ENCODE measurements around the gene TBC1D24.
"Not testable (repeated sequence)": the region's sequence is repeated elsewhere in the genome, so short reads cannot be mapped to it uniquely, and the experiment has no call there.

TBC1D24 gene

DNA sequence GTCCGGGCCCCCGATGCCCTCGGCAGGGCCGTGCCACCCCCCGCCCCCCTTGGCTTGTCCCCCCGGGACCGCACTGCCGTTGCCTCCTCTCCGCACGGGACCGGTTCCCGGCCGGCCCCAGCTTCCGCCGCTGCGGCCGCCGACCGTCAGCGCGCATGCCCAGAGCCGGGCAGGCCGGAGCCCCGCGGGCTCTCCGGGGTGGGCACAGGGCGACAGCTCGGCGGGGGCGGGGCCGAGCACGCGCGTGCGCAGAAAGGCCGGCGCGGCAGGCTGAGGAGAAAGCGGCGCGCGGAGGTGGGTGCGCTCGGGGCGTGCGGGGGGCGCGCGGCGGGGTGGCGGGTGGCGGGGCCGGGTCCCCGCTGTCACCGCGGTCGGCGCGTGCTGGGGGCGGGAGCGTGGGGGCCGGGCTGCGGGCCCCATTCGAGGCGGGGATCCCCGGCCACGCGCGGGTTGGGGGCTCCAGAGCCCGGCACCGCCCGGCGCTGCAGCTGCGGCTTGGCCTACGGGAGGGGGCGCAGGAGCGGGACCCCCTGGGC is at the start of gene TBC1D24:
Gene TBC1D24 (plus strand): TSS at position 251 of the 536 bp plus-strand sequence. CDS start 21,022 bp downstream, outside the sequence.
- peak; percentile 82 for DNase-seq

DNA sequence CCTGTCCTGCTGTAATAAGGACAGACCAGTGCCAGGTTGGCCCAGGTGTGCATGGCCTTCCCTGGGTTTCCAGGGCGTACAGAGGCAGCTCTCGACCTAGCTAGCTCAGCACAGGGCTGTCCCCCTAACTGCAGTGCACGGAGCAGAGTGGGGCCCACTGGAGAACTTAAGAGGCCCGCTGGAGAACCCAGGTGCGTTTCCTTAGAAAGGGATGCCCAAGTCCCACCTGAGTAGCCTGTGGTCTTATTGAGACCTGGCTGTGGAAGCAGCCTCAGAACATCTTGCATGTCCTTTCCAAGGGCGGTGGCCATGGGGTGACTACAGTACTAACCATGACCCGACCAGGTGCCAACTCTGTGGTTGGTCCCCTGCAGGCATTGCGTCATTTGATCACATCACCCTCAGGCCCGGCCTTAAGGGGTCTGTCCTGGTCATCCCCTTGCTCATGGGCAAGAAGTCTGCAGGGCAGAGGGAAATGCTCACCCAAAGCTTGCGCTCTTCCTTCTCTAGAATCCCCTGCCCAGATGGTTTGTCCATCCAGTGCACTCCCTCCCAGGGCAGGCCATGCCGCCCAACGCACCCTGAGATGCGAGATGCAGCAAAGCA is 49.0 kb upstream of the TBC1D24 start:
- no peak for DNase-seq

DNA sequence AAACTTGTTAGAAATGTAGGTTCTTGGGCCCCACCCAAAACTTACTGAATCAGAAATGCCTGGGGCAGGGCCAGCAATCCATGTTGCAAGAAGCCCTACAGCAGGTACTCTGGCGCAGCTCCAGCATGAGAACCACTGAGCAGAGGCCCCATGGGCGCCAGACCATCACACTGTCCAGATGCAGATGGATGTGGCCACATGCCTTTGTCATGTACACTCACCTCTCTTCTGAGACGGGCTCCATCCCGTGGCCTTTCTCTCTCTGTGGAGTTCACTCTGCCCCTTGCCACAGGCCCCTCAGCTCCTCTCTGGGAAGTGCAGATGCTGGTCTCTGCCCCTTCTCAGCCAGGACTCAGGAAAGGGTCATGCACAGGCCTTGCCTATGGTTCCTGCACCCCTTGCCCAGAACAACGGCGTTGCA is 48.0 kb upstream of the TBC1D24 start:
- no peak for DNase-seq

DNA sequence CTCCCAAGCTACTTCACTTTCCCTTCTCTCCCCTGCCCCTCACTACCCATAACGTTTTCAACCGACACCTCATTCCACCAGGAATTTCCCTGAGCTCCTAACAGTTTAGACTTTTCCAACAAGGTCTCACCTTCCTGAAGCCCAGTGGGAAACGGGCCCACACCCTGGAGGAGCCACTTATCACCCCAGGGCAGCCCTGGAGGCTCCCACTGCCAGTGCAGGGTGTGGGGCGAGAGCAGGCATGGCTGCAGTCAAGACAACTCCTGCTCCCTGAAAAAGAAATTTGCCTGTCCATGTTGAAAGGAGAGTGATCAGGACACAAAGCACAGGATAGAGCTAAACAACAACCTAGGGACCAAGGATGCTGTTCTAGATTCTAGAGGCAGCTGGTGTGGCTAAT is 47.4 kb upstream of the TBC1D24 start:
- DNase-seq: no peak

DNA sequence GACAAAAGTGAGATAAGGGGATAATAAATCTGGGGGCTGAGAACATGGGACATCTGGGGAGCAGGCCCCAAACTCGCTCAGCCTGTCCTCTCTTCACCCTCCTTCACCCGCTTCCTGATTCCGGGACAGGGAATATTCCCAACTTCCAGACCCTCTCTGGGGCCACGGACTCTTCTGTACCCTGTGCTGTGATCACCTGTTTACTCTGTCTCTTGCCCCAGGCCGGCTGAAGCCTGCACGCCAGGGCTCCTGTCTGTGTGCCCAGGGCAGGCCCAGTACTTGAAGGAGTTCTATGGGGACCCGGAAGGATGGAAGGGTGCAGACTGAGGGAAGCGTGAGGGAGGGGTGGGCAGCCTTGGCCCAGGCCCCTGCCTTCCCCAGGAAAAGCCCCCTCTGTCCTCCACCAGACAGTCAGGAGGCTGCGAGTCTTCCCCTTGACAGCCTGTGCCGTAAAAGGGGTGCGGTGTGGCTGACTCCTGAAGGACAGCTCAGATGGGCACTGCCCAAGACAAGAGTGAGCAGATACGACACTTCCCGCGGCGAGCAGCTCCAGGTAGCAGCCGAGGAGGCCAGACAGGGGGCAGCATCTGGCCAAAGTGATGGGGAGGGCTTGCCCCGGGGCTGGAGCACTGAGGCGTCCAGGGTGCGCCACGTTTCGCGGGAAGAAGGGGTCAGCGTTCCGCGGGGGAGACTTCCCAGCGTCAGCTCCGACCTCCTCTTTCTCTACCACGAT is 46.7 kb upstream of the TBC1D24 start:
- DNase-seq: no peak

DNA sequence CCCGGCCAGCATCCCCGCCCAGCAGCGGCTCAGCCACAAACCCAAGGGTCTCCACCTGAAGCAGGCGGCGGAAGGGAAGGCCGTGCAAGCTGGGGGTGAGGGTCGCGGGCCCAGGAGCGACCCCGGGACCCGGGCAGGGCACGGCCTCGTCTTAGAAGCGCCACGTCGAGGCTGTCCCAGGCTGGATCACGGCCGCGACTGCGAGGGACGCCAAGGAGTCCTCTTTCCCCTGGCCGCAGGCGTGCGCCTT is 46.2 kb upstream of the TBC1D24 start:
- DNase-seq: no peak

DNA sequence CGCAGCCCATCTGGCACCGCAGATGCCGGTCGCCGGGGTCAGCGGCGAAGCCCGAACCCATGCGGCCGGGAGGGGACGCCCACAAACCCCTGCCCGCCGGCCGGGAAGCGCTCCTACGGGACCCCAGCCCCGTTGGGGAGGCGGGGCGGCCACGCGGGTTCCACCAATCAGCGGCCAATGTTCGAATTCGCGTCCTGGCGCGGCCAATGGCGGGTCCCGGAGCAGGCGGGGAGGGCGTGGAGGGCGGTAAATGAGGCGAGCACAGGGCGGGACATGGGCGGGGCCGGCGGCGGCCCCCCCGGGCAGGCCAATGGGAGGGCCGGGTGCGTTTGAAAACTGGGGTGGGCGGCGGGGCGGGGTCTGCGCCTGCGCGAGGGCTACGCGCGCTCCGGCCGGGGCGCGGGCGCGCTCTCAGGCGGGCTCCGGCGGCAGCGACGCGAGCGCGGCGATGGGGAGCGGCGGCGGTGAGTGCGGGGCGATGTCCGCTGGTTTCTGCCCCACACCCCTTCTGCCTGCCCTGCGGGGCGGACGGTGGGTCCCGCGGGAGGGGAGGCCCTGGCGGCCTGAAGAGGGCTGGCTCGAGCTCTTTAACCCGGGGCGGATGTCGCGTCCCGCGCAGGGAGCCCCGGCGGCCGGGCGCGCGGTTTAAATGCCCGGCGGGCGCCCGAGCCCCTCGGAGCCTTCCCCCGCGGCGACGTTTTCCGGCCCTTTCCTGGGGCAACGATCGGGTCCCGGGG is 45.7 kb upstream of the TBC1D24 start, which contains the start of gene CCNF:
Gene CCNF (plus strand): TSS at position 414 of the 737 bp plus-strand sequence. CDS start 35 bp downstream, at position 449.
- peak; percentile 98 for DNase-seq

DNA sequence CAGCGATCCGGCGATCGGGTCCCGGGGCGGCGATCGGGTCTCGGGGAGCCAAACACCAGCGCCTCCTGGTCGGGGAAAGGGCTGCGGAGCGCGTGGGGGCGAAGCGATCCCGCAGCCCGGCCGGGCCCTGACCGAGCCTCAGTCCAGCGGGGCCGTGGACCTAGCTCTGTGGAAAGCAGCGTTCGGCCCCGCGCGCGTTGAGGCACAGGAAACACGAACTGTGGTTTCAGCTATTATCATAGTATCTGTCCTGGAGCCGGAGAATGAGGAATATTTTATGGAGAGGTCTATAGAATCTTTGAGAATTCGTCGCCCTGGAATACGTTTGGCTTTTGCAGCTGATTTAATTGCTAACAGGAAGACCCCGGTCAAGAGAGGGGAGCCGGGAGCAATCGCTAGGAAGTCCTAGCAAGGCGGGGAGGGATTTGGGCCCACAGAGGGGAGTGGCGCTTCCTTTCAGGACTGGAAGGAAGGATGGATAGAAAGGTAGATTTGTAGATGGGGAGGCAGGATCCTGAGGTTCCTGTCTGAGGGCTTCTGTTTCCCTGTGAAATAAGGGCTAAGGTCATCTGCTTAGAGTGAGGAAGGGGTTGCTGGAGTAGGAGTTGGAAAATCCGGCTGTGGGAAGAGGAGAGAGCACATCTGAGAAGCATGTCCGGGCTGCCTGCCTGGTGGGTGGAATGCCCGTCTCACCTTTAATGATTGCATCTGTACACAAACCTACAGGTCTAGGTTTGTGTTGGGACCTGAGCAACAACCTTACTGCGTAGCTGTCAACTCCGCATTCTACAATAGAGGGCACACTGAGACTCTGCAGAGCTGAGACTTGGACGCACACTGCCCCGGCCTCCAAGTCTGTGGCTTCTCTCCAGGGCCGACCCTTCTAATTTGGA is 44.9 kb upstream of the TBC1D24 start:
- no peak for DNase-seq

DNA sequence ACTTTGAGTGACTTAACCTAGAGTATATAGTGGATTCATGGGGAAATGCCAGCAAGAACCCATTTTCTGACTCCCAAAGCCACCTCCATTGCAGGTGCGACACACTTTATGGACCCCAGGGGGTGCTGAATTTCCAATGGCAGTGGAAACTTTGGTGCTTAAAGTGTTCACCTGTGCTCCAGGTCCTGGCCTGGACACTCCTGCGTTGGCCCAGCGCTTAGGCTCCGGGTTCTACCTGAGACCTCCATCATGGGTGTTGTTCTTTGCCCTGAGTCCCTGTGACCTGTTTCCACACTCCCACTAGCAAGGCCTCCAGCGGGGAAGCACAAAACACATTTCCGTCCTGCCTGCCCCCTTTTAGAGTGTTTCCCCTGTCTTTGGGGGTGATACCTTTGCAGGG is 42.6 kb upstream of the TBC1D24 start:
- no peak for DNase-seq

DNA sequence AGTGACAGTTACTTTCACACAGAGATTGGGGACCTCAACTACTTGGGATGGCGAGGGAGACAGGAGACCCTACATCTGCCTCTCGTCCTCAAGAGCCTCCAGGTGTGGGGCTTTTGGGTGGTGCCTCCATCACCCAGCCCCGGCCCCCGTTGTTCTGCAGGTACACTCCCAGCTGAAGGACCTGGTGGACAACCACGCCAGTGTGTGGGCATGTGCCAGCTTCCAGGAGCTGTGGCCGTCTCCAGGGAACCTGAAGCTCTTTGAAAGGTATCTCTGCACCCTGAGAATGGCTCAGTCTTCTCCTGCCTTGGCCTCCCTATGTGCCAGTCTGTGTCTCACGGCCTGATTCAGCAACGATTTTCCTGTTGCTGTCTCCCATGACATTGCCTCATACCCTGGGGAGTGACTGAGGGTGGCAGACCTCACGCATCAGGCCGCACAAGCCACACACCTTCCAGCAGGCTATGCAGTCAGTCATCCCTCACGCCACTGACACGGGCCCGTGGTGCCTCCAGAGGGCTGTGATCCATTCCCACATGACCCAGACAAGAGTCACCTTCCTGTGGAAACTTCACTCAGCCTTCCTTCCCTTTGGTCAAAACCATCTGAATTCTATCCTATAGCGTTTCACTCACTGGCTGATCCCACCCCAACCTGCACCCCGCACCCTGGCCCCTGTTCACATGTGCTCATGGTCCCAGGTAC is 42.0 kb upstream of the TBC1D24 start:
- no peak for DNase-seq

DNA sequence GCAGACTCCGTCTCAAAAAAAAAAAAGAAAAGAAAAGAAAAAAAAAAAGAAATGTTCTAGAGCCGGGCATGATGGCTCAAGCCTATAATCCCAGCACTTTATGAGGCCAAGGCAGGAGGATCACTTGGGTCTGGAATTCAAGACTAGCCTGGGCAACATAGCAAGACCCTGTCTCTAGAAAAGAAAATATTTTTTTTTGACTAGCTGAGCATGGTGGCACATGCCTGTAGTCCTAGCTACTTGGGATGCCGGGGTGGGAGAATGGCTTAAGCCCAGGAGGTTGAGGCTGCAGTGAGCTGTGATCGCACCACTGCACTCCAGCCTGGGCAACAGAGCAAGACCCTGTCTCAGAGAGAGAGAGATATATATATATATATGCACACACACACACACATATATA is 39.7 kb upstream of the TBC1D24 start:
- DNase-seq: not testable (repeated sequence)

DNA sequence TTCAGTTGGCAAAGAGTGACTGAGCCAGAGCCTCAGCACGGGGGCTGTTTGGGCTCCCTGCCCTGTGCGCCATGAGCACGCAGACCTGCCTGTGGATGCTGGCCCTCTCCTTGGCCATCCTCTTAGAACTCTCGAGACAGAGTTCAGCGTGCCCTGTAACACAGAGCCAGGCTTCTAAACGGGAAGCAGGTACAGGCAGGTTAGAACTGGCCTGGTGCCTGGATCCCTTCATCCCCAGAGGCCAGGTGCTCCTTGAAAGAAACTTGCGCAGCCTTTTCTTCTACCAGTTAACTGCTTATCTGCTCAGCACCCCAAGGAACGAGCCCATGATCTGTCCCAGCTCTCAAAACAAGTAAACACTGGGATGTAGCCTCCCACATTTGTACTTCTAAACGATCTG is 38.8 kb upstream of the TBC1D24 start:
- no peak for DNase-seq

DNA sequence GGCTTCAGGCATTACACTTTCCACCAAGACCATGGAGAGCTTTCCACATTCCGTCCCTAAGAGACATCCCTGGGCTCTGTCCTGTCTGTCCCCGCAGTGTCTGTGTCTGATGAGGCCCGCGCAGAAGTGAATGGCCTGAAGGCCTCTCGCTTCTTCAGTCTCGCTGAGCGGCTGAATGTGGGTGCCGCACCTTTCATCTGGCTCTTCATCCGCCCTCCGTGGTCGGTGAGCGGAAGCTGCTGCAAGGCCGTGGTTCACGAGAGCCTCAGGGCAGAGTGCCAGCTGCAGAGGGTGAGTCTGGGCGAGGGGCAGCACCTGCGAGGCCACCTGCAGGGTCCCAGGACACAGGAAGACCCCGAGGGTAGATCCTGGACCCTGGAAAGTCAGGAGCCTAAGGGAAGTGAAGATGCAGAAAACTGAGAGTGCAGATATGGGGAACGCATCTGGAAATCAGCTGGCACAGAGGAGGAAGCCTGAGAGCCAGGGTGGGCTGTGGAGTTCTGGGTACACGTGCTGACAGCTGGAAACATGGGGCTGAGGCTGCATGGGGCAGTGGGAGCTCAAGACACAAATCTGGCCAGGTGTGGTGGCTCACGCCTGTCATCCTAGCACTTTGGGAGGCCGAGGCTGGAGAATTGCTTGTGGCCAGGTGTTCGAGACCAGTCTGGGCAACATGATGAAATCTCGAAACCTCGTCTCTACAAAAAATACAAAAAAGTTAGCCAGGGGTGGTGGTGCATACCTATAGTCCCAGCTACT is 37.7 kb upstream of the TBC1D24 start:
- no peak for DNase-seq

DNA sequence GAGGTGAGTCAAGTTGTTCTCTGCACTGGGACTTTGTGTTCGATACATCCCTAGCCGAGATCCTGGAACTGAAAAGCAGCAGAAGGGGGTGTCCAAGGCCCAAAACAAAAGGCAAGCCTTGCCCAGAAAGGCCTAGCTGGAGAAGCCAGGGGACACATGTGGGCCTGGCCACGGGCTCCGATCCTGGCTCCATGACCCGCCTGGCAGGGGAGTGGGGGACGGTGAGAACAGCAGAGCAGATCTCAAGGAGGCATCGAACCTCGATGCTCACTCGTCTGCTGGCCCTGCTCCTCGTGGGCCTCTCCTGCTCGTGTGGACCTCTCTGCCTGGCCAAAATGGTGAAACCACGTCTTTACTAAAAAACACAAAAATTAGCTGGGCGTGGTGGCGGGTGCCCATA is 36.8 kb upstream of the TBC1D24 start:
- DNase-seq: no peak

DNA sequence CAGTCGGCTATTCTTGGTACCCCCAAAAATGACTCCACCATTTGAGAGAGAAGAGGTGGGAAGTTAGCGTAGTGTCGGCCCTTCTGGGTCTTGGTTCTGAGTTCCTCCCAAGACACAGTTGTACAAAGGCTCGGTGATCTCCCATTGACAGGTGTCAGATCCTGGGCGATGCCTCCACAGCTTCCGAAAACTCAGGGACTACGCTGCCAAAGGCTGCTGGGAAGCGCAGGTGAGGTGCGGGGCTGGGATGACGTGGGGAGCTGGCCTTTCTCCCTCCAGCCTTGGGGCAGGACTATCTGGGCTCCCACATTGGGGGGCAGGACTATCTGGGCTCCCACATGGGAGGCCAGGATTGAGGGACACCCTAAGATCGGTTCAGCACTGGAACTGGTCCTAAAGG is 35.3 kb upstream of the TBC1D24 start:
- no peak for DNase-seq

DNA sequence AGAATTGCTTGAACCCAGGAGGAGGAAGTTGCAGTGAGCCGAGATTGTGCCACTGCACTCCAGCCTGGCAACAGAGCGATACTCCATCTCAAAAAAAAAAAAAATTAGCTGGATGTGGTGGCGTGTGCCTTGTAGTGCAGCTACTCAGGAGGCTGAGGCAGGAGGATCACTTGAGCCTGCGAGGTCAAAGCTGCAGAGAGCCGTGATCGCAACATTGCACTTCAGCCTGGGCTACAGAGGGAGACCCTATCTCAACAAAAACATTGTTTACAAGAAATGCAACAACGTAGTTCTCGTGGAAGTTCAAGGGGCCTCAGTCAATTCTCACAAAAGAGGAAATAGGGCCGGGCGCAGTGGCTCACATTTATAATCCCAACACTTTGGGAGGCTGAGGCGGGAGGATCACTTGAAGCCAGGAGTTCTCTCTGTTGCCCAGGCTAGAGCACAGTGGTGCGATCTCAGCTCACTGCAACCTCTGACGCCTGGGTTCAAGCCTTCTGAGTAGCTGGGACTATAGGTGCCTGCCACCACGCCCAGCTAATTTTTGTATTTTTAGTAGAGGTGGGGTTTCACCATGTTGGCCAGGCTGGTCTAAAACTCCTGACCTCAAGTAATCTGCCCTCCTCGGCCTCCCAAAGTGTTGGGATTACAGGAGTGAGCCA is 33.7 kb upstream of the TBC1D24 start:
- not testable (repeated sequence) for DNase-seq

DNA sequence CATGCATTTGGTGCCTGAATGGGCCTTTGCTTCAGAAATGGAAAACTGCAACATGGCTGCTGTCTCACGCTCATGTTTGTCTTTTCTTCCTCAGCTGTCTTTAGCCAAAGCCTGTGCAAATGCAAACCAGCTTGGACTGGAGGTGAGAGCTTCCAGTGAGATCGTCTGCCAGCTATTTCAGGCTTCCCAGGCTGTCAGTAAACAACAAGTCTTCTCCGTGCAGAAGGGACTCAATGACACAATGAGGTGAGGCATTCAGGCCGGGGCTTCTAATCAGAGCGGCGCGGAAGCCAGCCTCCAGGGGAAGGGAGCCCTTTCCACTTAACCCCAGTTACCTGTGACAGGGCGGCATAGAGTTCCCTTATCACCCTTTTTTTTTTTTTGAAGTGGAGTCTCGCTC is 31.4 kb upstream of the TBC1D24 start:
- no peak for DNase-seq

DNA sequence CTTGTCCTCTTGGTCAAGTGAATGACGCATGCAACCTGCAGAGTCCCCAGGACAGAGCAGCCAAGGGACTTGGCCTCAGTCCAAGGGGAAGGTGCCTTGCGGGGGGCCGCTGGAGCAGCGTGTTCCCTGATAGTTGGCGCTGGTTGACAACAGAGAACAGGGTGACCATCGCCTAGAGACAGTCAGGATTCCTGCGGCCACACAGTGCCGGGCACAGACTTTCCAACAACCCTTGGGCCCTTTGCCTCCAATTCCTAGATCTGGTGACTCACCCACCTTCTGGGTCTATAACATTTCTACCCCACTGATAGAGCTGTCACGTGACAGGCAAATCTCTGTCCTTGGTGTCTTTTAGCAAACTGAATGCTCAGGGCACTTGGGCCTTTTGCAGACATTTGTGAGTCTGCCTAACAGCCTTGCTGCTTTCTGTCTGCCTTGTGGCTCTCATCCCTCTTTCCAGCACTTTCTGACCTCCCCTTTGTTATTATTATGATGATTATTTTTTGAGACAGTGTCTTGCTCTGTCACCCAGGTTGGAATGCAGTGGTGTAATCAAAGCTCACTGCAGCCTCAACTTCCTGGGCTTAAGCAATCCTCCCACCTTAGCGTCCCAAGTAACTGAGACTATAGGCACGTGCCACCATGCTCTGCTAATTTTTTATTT is 26.9 kb upstream of the TBC1D24 start:
- no peak for DNase-seq

DNA sequence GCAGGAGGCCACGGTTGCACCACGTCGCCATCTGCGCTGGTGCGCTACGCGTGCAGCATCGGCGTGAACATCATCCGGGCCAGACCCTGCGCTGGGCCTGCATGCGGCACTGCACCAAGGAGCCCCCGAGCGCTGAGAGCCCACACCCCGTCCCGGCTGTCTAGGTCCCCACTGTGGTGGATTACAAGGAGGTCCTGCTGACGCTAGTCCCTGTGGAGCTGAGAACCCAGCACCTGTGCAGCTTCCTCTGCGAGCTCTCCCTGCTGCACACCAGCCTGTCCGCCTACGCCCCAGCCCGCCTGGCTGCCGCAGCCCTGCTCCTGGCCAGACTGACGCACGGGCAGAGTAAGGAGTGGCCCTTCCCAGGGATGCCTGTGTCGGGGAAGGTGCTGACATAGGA is 25.8 kb upstream of the TBC1D24 start:
- DNase-seq: no peak

DNA sequence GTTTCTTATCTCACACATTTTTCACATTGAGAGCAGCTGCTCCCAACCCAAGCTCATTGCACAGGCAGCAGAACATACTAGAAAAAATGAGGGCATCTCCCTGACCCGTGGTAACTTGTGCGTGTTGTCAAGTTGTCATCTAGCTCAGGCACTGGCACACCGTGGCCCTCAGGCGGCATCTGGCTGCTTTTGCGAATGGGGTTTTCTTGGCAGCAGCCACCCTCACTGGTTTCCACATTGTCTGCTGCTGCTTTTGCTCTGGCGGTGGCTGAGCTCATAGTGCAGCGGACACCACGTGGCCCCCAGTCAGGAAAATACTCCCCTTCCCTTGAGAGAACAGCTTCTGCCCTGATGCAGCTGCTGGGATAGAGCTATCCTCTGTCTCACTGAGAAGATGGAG is 24.4 kb upstream of the TBC1D24 start:
- no peak for DNase-seq

Data from stimulated activated CD4-positive, alpha-beta T cell treated with anti-CD3 and anti-CD28 coated beads, Interleukin-4, amount 100 ng/mL, for 1 hour (primary cell).